SK-N-SH (cell line): Measurements from ENCODE around the gene CCDC14. TPM values are rescaled to one million over a fixed set of nuclear protein-coding genes. Genes with fewer than 3 reads are reported as not detected.
"Not testable (repeated sequence)": the region's sequence is repeated elsewhere in the genome, so short reads cannot be mapped to it uniquely, and the experiment has no call there.

ENCODE experiments used
- CTCF ChIA-PET: fragments of 300-600, 350-600 bp; formaldehyde crosslinking; extraction: SDS; loops from one replicate; lab custom pipeline; 2021; lab: Yijun Ruan, JAX
- POLR2A ChIA-PET: fragments of 350-600 bp; sonication (Branson Sonifier 250); formaldehyde crosslinking; extraction: SDS; loops from one replicate; lab custom pipeline; 2020; ENCODE audit warnings: antibody characterized with exemption, inconsistent platforms; lab: Yijun Ruan, JAX
- DNase-seq: peaks from one replicate; pipeline ENCODE4 v3.0.0; 2012
- H2AFZ ChIP-seq: fragments of 200-600 bp; sonication (generic); 2 replicates; pipeline ENCODE4 v1.8.1; 2016; ENCODE audit warnings: antibody characterized with exemption, mild to moderate bottlenecking, low read depth
- H3F3A ChIP-seq: fragments of 200-600 bp; sonication (generic); replicated peaks from 2 replicates; pipeline ENCODE3; 2016; ENCODE audit warnings: antibody characterized with exemption, mild to moderate bottlenecking; ENCODE audit not compliant: insufficient read depth
- H3K27ac ChIP-seq, 2 experiments: fragments of 200-500 bp in 1 of 2; fragments of 200-600 bp in 1 of 2; sonication (Bioruptor generic) in 1 of 2; sonication (generic), shearing (Covaris generic) in 1 of 2; 2 replicates each; pipeline versions ENCODE4 v1.5.1 to v1.6.1; 2014 to 2016; ENCODE audit warnings: low read depth in 2 of 2, inconsistent platforms in 1 of 2, low read length in 1 of 2, mild to moderate bottlenecking in 1 of 2, mixed read lengths in 1 of 2
- H3K27me3 ChIP-seq: fragments of 200-600 bp; sonication (generic), shearing (Covaris generic); 2 replicates; pipeline ENCODE4 v1.6.1; 2016; ENCODE audit warnings: mixed run types; ENCODE audit not compliant: insufficient read depth
- H3K36me3 ChIP-seq, 2 experiments: fragments of 200-500 bp in 1 of 2; fragments of 200-600 bp in 1 of 2; sonication (Bioruptor generic) in 1 of 2; sonication (generic) in 1 of 2; replicated peaks in 1 of 2; 2 replicates each; pipeline versions ENCODE3 to v1.5.1; 2014 to 2016; ENCODE audit warnings: low read length in 1 of 2, mild to moderate bottlenecking in 1 of 2; ENCODE audit not compliant: insufficient read depth in 2 of 2, control insufficient read depth in 1 of 2
- H3K4me1 ChIP-seq, 2 experiments: fragments of 200-500 bp in 1 of 2; fragments of 200-600 bp in 1 of 2; sonication (Bioruptor generic) in 1 of 2; sonication (generic), shearing (Covaris generic) in 1 of 2; 2 replicates each; pipeline versions ENCODE4 v1.5.1 to v1.6.1; 2014 to 2016; ENCODE audit warnings: low read depth in 1 of 2, low read length in 1 of 2, mixed run types in 1 of 2; ENCODE audit not compliant: insufficient read depth in 2 of 2, control insufficient read depth in 1 of 2
- H3K4me2 ChIP-seq: fragments of 200-600 bp; sonication (generic), shearing (Covaris generic); 2 replicates; pipeline ENCODE4 v1.6.1; 2017; ENCODE audit warnings: mixed run types
- H3K4me3 ChIP-seq, 2 experiments: fragments of 200-500 bp in 1 of 2; fragments of 200-600 bp in 1 of 2; sonication (Bioruptor generic) in 1 of 2; sonication (generic), shearing (Covaris generic) in 1 of 2; 2 replicates each; pipeline versions ENCODE4 v1.5.1 to v1.8.1; 2014 to 2016; ENCODE audit warnings: low read depth in 2 of 2, inconsistent platforms in 1 of 2, low read length in 1 of 2, mild to moderate bottlenecking in 1 of 2, mixed read lengths in 1 of 2, moderate library complexity in 1 of 2
- H3K79me2 ChIP-seq: fragments of 200-600 bp; sonication (generic); 2 replicates; pipeline ENCODE4 v1.8.1; 2017; ENCODE audit warnings: mild to moderate bottlenecking; ENCODE audit not compliant: insufficient read depth
- H3K9ac ChIP-seq: fragments of 200-600 bp; sonication (generic); 2 replicates; pipeline ENCODE4 v1.6.1; 2017; ENCODE audit warnings: mixed run types
- H3K9me2 ChIP-seq: fragments of 200-600 bp; sonication (generic); 2 replicates; pipeline ENCODE4 v1.6.1; 2017; ENCODE audit warnings: mixed run types
- H3K9me3 ChIP-seq: fragments of 200-600 bp; sonication (generic); 2 replicates; pipeline ENCODE4 v1.6.1; 2017; ENCODE audit warnings: mixed run types, mild to moderate bottlenecking, moderate library complexity
- H4K20me1 ChIP-seq: fragments of 200-600 bp; sonication (generic); 2 replicates; pipeline ENCODE4 v1.6.1; 2017; ENCODE audit warnings: mild to moderate bottlenecking, mixed run types; ENCODE audit not compliant: insufficient read depth
- ELF1 ChIP-seq: IDR thresholded peaks from 2 replicates; pipeline ENCODE4 v1.4.0; 2012
- EZH2phosphoT487 ChIP-seq: fragments of 200-600 bp; sonication (generic); IDR thresholded peaks from 2 replicates; pipeline ENCODE4 v1.6.1; 2017; ENCODE audit warnings: low read depth, mixed run types, mild to moderate bottlenecking, antibody characterized with exemption, moderate library complexity, borderline replicate concordance
- JUND ChIP-seq: IDR thresholded peaks from 2 replicates; pipeline ENCODE4 v1.4.0; 2012
- NFIC ChIP-seq: IDR thresholded peaks from 2 replicates; pipeline ENCODE4 v1.4.0; 2012; ENCODE audit warnings: borderline replicate concordance
- TAF1 ChIP-seq: IDR thresholded peaks from 2 replicates; pipeline ENCODE4 v1.6.1; 2012; ENCODE audit warnings: low read depth, mild to moderate bottlenecking, low read length, moderate library complexity, borderline replicate concordance
- TCF12 ChIP-seq: IDR thresholded peaks from 2 replicates; pipeline ENCODE4 v1.4.0; 2012
- TEAD4 ChIP-seq: IDR thresholded peaks from 2 replicates; pipeline ENCODE4 v1.4.0; 2012; ENCODE audit warnings: mild to moderate bottlenecking, borderline replicate concordance; ENCODE audit not compliant: insufficient read depth
- YY1 ChIP-seq: IDR thresholded peaks from 2 replicates; pipeline ENCODE4 v1.4.0; 2012; ENCODE audit warnings: low read depth, mild to moderate bottlenecking
- WGBS: methylation state at CpG from one replicate; pipeline ENCODE4 v1.1.6; 2017; ENCODE audit warnings: low lambda C conversion rate; 5-methylcytosine and 5-hydroxymethylcytosine counted together
- polyA plus RNA-seq, 3 experiments: library from polyadenylated mRNA; depleted of rRNA; stranded (reverse); fragments of >200 nt; gene quantifications; 2 replicates each; pipeline ENCODE4 v1.2.3, GENCODE V29; 2012
- TF ChIP-seq, protein P1 (sequence below): IDR thresholded peaks from 2 replicates; pipeline ENCODE4 v1.6.1; 2012; ENCODE audit warnings: mild to moderate bottlenecking, low read depth, low read length, moderate library complexity
- TF ChIP-seq, protein P2 (sequence below): IDR thresholded peaks from 2 replicates; pipeline ENCODE4; 2012

Gene CCDC14
- polyA plus RNA-seq, 1 of the 3 experiments (the other 2 are of a cell fraction), result 147 TPM

DNA sequence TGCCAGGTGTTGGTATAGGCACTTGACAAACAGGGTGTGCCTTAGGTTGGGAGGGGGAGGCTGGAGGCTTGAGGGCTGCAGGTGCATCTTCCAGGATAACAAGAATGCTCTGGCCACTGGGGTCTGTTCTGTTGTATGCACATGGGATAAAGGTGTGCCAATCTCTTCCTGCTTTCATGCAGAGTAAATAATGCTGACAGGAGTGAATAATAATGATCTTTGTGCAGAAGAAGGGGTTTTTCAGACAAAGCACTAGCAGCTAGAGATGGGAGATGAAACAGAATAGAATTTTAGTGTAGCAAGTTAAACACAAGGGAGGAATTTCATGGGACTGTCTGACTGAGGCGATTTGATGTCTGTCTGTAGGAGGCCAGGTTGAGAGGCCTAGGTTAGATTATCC is 32.8 kb upstream of the CCDC14 start (continued):
- TF ChIP-seq YY1, result no peak
- TF ChIP-seq, all 33 proteins: peak for 0

DNA sequence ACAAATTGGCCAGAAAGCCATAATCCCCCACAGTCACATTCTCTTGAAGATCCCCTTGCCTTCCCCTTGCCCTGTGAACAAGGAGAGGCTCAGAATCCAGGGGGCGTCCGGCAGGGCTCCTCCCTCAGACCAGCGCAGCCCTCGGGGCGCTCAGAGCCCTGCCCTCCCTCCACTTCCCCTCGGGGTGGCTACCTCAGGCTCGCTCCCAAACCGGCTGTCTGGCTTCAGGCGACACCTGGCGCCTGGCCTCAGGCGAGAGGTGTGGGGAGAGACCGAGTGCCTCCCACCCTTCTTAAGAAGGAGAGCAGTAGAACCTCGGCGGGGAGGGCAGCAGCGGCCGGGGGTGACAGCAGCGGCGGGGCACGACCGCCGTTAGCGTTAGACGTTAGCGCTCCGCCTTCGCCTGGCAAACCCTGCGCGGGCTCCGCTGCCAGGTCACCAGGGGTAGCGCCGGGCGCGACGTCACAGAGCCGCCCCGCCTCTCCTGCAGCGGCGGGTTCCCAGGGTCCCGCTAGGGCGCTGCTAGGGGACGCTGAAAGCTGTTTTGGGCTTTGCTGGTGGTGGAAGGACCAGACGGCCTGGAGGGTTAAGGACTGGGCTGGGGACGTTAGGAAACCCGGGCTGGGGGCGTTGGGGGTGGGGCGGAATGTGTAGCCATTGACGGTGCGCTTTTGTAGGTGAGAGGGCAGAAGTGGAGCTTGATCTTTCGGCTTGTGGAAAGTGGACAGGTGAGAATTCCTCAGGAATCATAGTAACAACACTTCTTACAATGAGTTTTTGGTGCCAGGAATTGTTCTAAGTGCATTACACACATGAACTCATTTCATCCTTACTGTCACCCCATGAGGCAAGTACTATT is 30.9 kb upstream of the CCDC14 start, which contains the start of gene ROPN1:
TSS of gene ROPN1 (minus strand) at position 395 of the 859 bp plus-strand sequence. CDS start 11,643 bp downstream, outside the sequence.
- POLR2A ChIA-PET, H3K27ac ChIP-seq, H3K79me2 ChIP-seq, CTCF ChIA-PET, H3K4me2 ChIP-seq, DNase-seq, H4K20me1 ChIP-seq, H3K27me3 ChIP-seq, H3K9ac ChIP-seq, H2AFZ ChIP-seq, H3K9me3 ChIP-seq, H3K36me3 ChIP-seq, H3K4me1 ChIP-seq, H3K9me2 ChIP-seq, H3F3A ChIP-seq: not testable (repeated sequence)
- H3K4me3 ChIP-seq, result peak within 1 kb of the TSS in 1 of 2 experiments; percentile 19; a peak in 2 of 4 replicates
- WGBS, result 21% methylated on average over 3 of the region's 49 CpGs

DNA sequence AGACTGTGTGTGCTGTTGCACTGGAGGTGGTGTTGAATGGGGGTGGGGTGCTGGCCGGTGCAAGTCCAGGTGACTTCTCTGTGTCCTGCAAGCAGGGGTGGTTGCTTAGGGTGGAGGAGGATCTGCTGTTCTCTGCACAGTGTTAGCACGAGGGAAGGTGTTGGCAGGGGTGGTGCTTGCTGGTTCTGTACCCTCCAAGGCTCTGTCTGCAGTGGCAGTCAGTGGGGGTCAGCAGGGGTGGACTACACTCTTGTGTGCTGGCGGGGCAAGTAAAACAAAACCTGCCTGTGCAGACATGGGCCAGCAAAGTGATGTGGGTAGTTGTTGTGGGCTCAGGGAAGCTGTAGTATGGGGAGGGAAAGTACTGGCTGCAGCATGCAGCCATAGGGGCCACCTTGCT is 25.4 kb upstream of the CCDC14 start:
- CTCF ChIA-PET, result no interaction called here
- no peaks in the 10 kb centered on the region for H3K4me1 ChIP-seq
- 73% methylated on average over 3 of the region's 3 CpGs for WGBS

More for the DNA sequence above, 25.4 kb upstream of the CCDC14 start:
- Histone ChIP-seq H3K9ac (no peak overlapping the region), H3K27ac (no peak overlapping the region), H3K9me2 (no peaks in the 10 kb centered on the region), H3F3A (no peaks in the 10 kb centered on the region), H3K4me2 (no peak overlapping the region), H3K36me3 (no peaks in the 10 kb centered on the region), H3K4me3 (no peak overlapping the region)
- DNase-seq, result no peak
- POLR2A ChIA-PET, result no interaction called here
- TF ChIP-seq TAF1, result no peak
- no peak for TF ChIP-seq EZH2phosphoT487
- TF ChIP-seq TCF12, result no peak
- no peak for TF ChIP-seq YY1
- TF ChIP-seq, protein P1, sequence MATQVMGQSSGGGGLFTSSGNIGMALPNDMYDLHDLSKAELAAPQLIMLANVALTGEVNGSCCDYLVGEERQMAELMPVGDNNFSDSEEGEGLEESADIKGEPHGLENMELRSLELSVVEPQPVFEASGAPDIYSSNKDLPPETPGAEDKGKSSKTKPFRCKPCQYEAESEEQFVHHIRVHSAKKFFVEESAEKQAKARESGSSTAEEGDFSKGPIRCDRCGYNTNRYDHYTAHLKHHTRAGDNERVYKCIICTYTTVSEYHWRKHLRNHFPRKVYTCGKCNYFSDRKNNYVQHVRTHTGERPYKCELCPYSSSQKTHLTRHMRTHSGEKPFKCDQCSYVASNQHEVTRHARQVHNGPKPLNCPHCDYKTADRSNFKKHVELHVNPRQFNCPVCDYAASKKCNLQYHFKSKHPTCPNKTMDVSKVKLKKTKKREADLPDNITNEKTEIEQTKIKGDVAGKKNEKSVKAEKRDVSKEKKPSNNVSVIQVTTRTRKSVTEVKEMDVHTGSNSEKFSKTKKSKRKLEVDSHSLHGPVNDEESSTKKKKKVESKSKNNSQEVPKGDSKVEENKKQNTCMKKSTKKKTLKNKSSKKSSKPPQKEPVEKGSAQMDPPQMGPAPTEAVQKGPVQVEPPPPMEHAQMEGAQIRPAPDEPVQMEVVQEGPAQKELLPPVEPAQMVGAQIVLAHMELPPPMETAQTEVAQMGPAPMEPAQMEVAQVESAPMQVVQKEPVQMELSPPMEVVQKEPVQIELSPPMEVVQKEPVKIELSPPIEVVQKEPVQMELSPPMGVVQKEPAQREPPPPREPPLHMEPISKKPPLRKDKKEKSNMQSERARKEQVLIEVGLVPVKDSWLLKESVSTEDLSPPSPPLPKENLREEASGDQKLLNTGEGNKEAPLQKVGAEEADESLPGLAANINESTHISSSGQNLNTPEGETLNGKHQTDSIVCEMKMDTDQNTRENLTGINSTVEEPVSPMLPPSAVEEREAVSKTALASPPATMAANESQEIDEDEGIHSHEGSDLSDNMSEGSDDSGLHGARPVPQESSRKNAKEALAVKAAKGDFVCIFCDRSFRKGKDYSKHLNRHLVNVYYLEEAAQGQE, result no peak
- no peak for TF ChIP-seq NFIC
- TF ChIP-seq, protein P2, sequence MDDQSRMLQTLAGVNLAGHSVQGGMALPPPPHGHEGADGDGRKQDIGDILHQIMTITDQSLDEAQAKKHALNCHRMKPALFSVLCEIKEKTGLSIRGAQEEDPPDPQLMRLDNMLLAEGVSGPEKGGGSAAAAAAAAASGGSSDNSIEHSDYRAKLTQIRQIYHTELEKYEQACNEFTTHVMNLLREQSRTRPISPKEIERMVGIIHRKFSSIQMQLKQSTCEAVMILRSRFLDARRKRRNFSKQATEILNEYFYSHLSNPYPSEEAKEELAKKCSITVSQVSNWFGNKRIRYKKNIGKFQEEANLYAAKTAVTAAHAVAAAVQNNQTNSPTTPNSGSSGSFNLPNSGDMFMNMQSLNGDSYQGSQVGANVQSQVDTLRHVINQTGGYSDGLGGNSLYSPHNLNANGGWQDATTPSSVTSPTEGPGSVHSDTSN, result no peak
- no peak for TF ChIP-seq ELF1
- no peak for TF ChIP-seq JUND
- no peak for TF ChIP-seq TEAD4
- TF ChIP-seq, all 33 proteins: peak for 0
- H4K20me1 ChIP-seq, result no peaks in the 10 kb centered on the region
- no peaks in the 10 kb centered on the region for H3K27me3 ChIP-seq
- 0 out of 2 replicates have a peak, but pooled peaks cover 4% of the 10 kb centered on the region for H3K9me3 ChIP-seq
- H2AFZ ChIP-seq, result no peak overlapping the region
- no peaks in the 10 kb centered on the region for H3K79me2 ChIP-seq
